ACC112 (cell line): Measurements from ENCODE around the gene FAM20C.

Experiments used
- H2AFZ ChIP-seq: fragments of 200-600 bp; sonication (generic); one replicate; pipeline ENCODE4 v1.6.0; 2017; ENCODE audit warnings: antibody characterized with exemption, low read length; ENCODE audit not compliant: unreplicated experiment
- H3K27ac ChIP-seq: fragments of 200-600 bp; sonication (generic); 2 replicates; pipeline ENCODE4 v1.5.1; 2014; ENCODE audit warnings: low read depth, mild to moderate bottlenecking, antibody characterized with exemption, low read length, moderate library complexity
- H3K27me3 ChIP-seq: fragments of 200-600 bp; sonication (generic); 2 replicates; pipeline ENCODE4 v1.6.1; 2014; ENCODE audit warnings: mild to moderate bottlenecking, antibody characterized with exemption, low read length, moderate library complexity, mixed read lengths; ENCODE audit not compliant: insufficient read depth
- H3K36me3 ChIP-seq: fragments of 200-600 bp; sonication (generic); 2 replicates; pipeline ENCODE4 v1.6.1; 2016; ENCODE audit warnings: mild to moderate bottlenecking, antibody characterized with exemption, low read length, moderate library complexity, mixed read lengths; ENCODE audit not compliant: insufficient read depth
- H3K4me1 ChIP-seq: fragments of 200-600 bp; sonication (generic); one replicate; pipeline ENCODE4 v1.6.1; 2016; ENCODE audit warnings: low read length, mixed read lengths; ENCODE audit not compliant: insufficient read depth, unreplicated experiment, control insufficient read depth
- H3K4me3 ChIP-seq: fragments of 200-600 bp; sonication (generic); 2 replicates; pipeline ENCODE4 v1.5.1; 2014; ENCODE audit warnings: mild to moderate bottlenecking, low read depth, low read length
- H3K79me2 ChIP-seq: fragments of 200-600 bp; sonication (generic); one replicate; pipeline ENCODE4 v1.6.0; 2016; ENCODE audit warnings: low read length; ENCODE audit not compliant: control insufficient read depth, unreplicated experiment, insufficient read depth

Gene FAM20C

DNA sequence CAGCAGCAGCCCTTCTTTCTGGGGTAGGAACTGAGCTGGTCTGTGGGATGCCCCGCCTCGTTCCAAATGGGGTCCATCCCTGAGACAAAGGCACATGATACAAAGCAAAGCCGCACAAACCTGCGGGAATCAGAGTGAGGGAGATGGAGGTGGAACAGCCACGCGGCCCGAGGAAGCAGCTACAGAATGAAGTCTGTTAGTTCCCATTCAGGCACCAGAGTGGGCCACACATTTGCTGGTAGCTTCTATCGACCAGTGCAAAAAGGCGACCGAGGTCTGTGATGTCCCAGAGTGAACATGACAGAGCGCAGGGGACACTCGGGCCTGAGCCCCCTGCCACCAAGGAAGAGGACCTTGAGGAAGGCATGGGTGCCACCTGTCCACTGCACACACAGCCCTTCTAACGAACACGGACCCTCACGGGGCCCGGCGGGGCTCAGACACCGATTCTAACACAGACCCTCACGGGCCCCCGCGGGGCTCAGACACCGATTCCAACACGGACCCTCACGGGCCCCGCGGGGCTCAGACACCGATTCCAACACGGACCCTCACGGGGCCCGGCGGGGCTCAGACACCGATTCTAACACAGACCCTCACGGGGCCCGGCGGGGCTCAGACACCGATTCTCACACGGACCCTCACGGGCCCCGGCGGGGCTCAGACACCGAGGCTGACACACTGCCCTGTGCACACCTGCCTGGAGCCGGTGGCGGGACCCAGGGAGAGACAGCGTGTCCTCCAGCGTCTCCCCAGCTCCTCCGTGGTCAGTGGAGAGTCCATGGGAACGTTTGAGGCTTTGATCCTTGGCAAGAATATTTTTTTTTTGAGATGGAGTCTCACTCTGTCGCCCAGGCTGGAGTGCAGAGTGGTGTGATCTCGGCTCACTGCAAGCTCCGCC is 32.8 kb upstream of the FAM20C start:
- H3K27me3 ChIP-seq, result peaks cover 8% of the 10 kb centered on the region; the same call in 1 of the 2 replicates
- peaks cover 11% of the 10 kb centered on the region for H3K4me1 ChIP-seq
- no peaks in the 10 kb centered on the region for H3K79me2 ChIP-seq
- H3K36me3 ChIP-seq, result no peaks in the 10 kb centered on the region
- no peak overlapping the region for H3K4me3 ChIP-seq
- no peak overlapping the region for H3K27ac ChIP-seq
- no peak overlapping the region for H2AFZ ChIP-seq

DNA sequence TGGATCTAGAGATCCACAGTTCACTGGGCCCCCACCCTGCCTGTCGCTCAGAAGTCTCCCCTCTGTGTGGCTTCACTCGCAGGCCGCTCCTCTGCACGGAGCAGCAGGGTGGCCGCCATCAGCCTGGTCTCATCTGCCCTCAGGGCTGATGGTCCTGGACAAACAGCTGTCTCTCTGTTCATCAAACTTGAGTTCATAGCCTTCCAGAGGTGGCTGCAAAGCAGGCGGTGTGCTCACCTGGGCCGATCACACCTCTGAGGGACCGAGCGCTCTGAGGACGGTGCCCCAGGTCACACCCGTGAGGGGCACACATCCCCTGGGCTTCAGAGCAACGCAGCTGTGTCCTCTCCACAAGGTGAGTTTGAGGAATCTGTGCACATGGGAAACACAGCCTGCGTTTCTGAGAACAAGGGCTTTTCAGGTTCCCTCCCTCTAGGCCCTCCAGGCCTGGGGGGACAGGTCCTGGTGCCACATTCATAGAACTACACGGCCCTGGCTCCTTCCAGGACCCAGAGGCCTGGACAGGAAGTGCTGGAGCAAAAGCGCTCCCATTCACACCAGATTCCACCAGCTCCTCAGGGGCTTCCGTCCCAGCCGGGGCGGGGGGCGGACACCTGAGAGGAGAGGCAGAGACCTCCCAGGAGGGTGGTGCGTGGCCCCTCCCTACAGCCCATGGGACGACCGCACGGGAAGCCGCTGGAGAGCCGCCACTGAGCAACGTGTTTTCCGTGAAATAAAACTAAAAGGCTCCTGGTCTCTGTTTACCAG is 31.2 kb upstream of the FAM20C start:
- Histone ChIP-seq H3K27me3 (peaks cover 8% of the 10 kb centered on the region; the same call in 1 of the 2 replicates), H3K27ac (no peak overlapping the region), H3K4me1 (peaks cover 1% of the 10 kb centered on the region), H3K36me3 (no peaks in the 10 kb centered on the region), H3K4me3 (no peak overlapping the region), H2AFZ (no peak overlapping the region), H3K79me2 (no peaks in the 10 kb centered on the region)

DNA sequence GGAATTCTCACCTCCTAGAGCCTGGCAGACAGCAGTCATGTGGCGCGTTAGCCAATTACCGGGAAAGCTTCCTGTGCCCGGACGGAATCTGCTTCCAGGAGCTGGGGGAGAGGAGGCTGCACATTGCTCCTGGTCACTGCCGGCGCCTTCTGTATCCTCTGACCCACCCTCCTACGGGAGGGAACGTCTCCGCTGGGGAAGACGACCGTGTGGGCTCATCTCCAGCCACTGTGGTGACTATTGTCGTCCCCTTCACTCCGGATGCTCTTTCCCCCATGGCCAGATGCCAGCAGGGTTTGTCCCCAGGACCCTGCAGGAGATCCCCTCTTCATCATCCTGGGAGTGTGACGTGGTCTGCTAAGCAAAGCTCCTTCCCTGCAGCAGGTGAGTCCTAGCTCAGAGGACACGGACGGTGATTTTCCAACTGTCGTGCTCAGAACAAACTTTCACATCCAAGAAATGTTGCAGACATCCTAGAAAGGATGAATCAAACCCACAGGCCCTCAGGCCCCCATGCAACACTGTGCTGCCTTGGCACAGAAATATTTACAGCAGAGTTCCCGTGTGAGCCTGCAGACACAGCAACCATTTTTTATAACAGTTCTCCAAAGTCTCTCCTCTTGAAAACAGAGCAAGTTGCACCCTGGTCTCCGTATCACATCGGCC is 29.6 kb upstream of the FAM20C start:
- no peaks in the 10 kb centered on the region for H3K79me2 ChIP-seq
- peaks cover 8% of the 10 kb centered on the region; the same call in 1 of the 2 replicates for H3K27me3 ChIP-seq
- no peaks in the 10 kb centered on the region for H3K36me3 ChIP-seq
- H2AFZ ChIP-seq, result no peak overlapping the region
- no peak overlapping the region for H3K4me3 ChIP-seq
- H3K4me1 ChIP-seq, result no peaks in the 10 kb centered on the region
- H3K27ac ChIP-seq, result no peak overlapping the region

DNA sequence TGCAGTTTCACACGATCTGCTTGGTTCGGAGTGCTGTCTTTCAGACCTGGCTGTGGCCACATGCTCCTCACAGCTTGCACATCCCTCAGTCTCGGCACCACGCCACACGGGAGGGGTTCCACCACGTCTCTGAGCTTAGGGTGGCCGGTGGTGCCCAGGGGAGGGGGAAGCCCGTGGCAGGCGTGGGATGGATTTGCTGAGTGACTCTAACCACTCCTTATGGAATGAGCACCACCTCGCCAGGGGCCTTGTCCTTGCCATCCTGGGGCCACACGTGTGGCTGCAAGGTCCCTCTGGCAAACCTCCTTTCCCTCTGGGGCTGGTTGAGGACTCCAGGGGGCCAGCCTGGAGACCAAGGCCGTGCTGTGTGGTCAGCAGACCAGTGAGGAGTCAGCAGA is 29.1 kb upstream of the FAM20C start:
- no peaks in the 10 kb centered on the region for H3K36me3 ChIP-seq
- H3K4me3 ChIP-seq, result no peak overlapping the region
- no peaks in the 10 kb centered on the region for H3K4me1 ChIP-seq
- peaks cover 8% of the 10 kb centered on the region; the same call in 1 of the 2 replicates for H3K27me3 ChIP-seq
- H2AFZ ChIP-seq, result no peak overlapping the region
- H3K27ac ChIP-seq, result no peak overlapping the region
- no peaks in the 10 kb centered on the region for H3K79me2 ChIP-seq

DNA sequence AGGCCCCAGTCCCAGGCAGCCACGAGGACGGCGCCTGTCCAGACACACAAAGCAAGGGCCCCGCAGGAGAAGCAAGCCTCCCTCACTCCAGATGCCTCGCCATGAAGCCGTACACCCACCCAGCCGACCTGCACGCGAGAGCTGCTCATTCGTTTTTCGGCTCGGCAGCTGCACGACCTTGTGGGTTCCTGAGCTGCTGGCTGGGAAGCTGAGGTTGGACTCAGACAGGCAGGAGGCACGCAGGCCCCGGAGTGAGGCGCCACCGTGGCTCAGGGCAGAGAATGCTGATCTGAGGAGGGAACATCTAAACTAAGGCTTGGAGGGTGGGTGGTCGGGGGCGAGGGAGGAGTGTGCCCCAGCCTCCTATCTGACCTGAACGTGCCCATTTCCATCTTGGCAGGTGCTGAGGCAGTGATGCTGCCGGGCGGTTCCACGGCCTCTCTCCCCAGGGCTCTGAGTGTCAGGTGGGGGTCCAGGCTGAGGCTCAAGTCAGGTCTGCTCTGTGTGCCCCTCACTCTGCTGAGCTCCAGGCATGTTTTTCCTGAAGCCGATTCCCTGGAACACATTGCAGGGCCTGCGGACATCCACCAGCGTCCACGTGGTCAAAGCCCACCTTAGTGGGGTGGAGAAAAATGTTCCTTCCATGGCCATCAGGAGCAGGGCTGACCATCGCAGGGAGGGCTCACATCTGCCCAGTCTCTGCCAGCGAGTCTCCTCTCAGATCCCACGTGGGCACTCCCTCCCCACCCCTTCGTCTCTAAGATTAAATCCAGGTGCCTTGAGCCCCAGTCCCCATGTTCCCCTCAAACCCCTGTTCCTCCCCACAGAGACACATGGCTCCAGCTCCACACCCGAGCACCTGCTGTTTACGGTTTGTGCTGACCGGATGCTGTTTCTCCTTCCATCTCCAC is 28.1 kb upstream of the FAM20C start:
- H3K27me3 ChIP-seq, result peaks cover 8% of the 10 kb centered on the region; the same call in 1 of the 2 replicates
- no peaks in the 10 kb centered on the region for H3K79me2 ChIP-seq
- no peak overlapping the region for H3K27ac ChIP-seq
- H3K4me3 ChIP-seq, result no peak overlapping the region
- no peak overlapping the region for H2AFZ ChIP-seq
- H3K4me1 ChIP-seq, result no peaks in the 10 kb centered on the region
- no peaks in the 10 kb centered on the region for H3K36me3 ChIP-seq

DNA sequence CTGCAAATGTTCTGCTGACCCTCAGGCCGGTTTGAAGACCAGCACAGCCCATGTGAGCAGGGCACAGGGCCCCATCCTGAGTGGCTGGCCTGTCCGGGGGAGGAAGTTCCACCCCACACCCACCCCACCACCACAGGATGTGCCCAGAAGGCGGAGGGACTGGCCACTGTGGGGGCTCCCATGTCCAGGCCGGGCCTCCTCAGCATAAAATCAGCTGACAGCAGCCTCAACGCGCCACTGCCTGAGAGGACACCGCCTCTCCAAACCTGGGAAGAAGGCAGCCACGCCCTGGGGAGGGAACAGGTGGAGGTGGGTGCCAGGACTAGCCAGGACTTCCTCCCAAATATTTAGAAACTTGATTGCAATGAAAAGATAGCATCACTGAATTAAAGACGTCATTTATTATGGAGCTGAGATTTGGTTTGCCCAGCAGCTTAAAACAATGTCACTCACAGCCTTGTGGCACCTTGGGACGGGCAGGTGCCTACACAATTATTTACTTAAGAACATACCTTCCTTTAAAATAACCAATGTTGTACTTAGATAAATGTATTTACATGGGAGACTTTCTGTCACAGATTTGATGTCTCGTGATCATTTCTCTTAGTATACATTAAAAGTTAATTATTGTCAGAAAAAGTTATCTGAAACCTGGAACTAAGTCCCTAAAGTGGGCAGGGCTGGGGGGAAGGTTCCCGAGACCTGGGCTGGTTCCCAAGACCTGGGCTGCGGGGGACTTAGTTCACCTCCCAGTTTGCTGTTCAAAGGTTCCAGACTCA is 27.3 kb upstream of the FAM20C start:
- Histone ChIP-seq H3K4me1 (no peaks in the 10 kb centered on the region), H3K27ac (no peak overlapping the region), H3K36me3 (no peaks in the 10 kb centered on the region), H3K4me3 (no peak overlapping the region), H2AFZ (no peak overlapping the region), H3K79me2 (no peaks in the 10 kb centered on the region), H3K27me3 (peaks cover 8% of the 10 kb centered on the region; the same call in 1 of the 2 replicates)

DNA sequence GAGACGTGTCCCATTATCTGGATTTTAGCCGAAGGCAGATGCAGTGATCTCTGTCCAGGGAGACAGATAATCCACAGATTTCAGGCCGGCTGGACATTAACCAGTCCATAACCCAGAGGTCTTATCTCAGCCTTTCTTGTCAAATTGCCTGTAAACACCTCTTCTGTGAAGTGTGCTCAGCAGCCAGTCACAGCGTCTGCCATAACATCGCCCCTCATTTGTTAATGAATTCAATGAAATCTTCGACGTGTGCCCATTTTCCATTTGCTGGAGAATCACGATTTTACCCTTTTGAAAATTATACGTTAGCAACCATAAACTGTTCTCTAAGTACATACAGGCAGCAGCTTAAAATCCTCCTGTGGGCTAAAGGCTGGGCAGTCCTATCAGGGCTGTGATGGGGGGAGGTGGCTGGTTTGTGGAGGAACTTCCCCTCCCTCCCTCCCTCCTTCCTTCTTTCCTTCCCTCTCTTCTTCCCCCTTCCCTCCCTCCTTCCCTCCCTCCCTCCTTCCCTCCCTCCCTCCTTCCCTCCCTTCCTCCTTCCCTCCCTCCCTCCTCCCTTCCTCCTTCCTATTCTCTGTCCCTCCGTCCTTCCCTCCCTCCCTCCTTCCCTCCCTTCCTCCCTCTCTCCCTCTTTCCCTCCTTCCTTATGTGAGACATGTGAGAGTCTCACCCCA is 26.6 kb upstream of the FAM20C start:
- Histone ChIP-seq H3K79me2 (no peaks in the 10 kb centered on the region), H3K27ac (no peak overlapping the region), H3K27me3 (peaks cover 8% of the 10 kb centered on the region; the same call in 1 of the 2 replicates), H2AFZ (no peak overlapping the region), H3K4me3 (no peak overlapping the region), H3K36me3 (no peaks in the 10 kb centered on the region), H3K4me1 (no peaks in the 10 kb centered on the region)

DNA sequence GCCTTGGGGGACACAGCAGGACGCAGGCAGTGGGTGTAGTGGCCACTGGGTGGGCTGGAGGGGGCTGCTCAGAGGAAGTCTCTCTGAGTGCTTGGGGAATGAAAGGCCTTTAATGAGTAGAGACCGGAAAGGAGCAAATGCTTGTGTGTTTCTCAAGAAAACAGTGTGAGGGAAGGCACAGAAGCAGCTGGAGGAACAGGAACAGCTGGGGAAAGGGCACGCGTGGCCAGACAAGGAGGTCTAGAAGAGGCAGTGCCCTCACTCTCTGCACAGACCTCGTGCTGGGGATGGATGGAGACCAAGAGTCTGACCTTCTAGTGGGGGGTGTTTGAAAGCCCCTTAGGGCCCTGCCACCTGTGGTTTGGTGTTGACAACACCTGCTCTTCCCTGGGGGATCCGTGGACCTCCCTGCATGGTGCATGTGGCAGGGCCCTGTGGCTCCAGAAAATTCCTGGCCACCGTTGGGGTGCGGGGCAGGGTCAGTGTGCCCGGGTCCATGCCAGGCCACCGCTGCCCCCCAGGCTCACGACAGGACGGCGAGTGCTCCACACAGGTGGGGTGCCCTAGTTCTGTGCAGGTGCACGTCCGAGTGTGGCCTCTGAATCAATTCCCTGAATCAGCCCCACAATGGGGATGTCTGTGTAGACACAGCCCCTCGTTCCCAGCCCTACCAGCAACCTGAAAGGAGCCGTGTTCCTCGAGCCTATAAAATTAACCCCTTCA is 25.9 kb upstream of the FAM20C start:
- no peaks in the 10 kb centered on the region for H3K79me2 ChIP-seq
- H3K27me3 ChIP-seq, result peaks cover 8% of the 10 kb centered on the region; the same call in 1 of the 2 replicates
- no peak overlapping the region for H2AFZ ChIP-seq
- H3K4me1 ChIP-seq, result no peaks in the 10 kb centered on the region
- no peaks in the 10 kb centered on the region for H3K36me3 ChIP-seq
- H3K4me3 ChIP-seq, result no peak overlapping the region
- no peak overlapping the region for H3K27ac ChIP-seq
